Measurements from ENCODE around the gene KIF26A. TPM values are rescaled to one million over a fixed set of nuclear protein-coding genes. Genes with fewer than 3 reads are reported as not detected.

The KIF26A gene
- total RNA-seq, 2 experiments from 2014 or later: 0.27 to 0.32 TPM

GRCh38 chr14:104169699-104170479, 31.5 kb downstream of the KIF26A start:
- CTCF ChIA-PET: no interaction called here

GRCh38 chr14:104171029-104171697, 32.8 kb downstream of the KIF26A start:
- ChIA-PET POLR2A (no interaction called here), CTCF (no interaction called here)

More at GRCh38 chr14:104169699-104170479, 31.5 kb downstream of the KIF26A start:
- POLR2A ChIA-PET: no interaction called here

GRCh38 chr14:104171895-104172294, 33.5 kb downstream of the KIF26A start:
- POLR2A ChIA-PET: no interaction called here
- CTCF ChIA-PET: no interaction called here

- CTCF ChIA-PET: no interaction called here
- POLR2A ChIA-PET: no interaction called here
These were observed 34.0 kb downstream of the KIF26A start for GRCh38 chr14:104172349-104172748.

GRCh38 chr14:104172880-104173279, 34.5 kb downstream of the KIF26A start:
- POLR2A ChIA-PET: no interaction called here
- CTCF ChIA-PET: no interaction called here

- ChIA-PET POLR2A (no interaction called here), CTCF (no interaction called here)
These were observed 35.7 kb downstream of the KIF26A start for GRCh38 chr14:104174051-104174450.

GRCh38 chr14:104175041-104175440, 36.7 kb downstream of the KIF26A start:
- POLR2A ChIA-PET: no interaction called here
- CTCF ChIA-PET: no interaction called here

GRCh38 chr14:104175811-104176210, 37.4 kb downstream of the KIF26A start:
- POLR2A ChIA-PET: no interaction called here
- CTCF ChIA-PET: no interaction called here

GRCh38 chr14:104176611-104177010, 38.2 kb downstream of the KIF26A start:
- POLR2A ChIA-PET: no interaction called here
- CTCF ChIA-PET: no interaction called here

- POLR2A ChIA-PET: no interaction called here
- CTCF ChIA-PET: no interaction called here
These were observed 39.0 kb downstream of the KIF26A start for GRCh38 chr14:104177411-104177810.

- ChIA-PET POLR2A (no interaction called here), CTCF (no interaction called here)
These were observed 39.9 kb downstream of the KIF26A start for GRCh38 chr14:104178279-104178678.

GRCh38 chr14:104179126-104179525, 40.7 kb downstream of the KIF26A start:
- POLR2A ChIA-PET: no interaction called here
- CTCF ChIA-PET: no interaction called here

- POLR2A ChIA-PET: no interaction called here
- CTCF ChIA-PET: no interaction called here
These were observed 41.3 kb downstream of the KIF26A start for GRCh38 chr14:104179564-104180129.

- POLR2A ChIA-PET: no interaction called here
- CTCF ChIA-PET: no interaction called here
These were observed 42.3 kb downstream of the KIF26A start for GRCh38 chr14:104180561-104181165.

GRCh38 chr14:104181761-104182530, 43.6 kb downstream of the KIF26A start:
- ChIA-PET POLR2A (no interaction called here), CTCF (no interaction called here)

GRCh38 chr14:104182857-104183425, 44.6 kb downstream of the KIF26A start:
- ChIA-PET POLR2A (no interaction called here), CTCF (no interaction called here)

GRCh38 chr14:104183796-104184195, 45.4 kb downstream of the KIF26A start:
- ChIA-PET CTCF (no interaction called here), POLR2A (no interaction called here)

- ChIA-PET POLR2A (no interaction called here), CTCF (no interaction called here)
These were observed 46.1 kb downstream of the KIF26A start for GRCh38 chr14:104184506-104184905.

GRCh38 chr14:104184911-104185499, 46.6 kb downstream of the KIF26A start:
- ChIA-PET CTCF (no interaction called here), POLR2A (no interaction called here)
